ENCODE measurements around the gene LMBRD1. TPM values are rescaled to one million over a fixed set of nuclear protein-coding genes. Genes with fewer than 3 reads are reported as not detected.

Gene LMBRD1
- 43.6 TPM for total RNA-seq
- long read RNA-seq, transcript LMBRD1-202 (16 exons, 2,264 nt), result major isoform, 57 of 66 reads
- long read RNA-seq, partial matches to known transcripts, result 1 of 66 reads
- long read RNA-seq, other reads (novel, unspliced or antisense), result 2 of 66 reads

- H3K36me3 ChIP-seq, result no peaks in the 10 kb centered on the region
- no peaks in the 10 kb centered on the region for H3K27me3 ChIP-seq (ENCODE audit: low read depth)
- peak within 1 kb of the TSS; percentile 97 for H3K27ac ChIP-seq (replicated peaks)
- peaks cover 56% of the 10 kb centered on the region for H3K4me1 ChIP-seq
- peak; percentile 78 for TF ChIP-seq CTCF (IDR thresholded peaks at IDR 0.05; ENCODE audit: borderline replicate concordance)
- no peaks in the 10 kb centered on the region for H3K9me3 ChIP-seq (replicated peaks)
- DNase-seq, result peak; percentile 98
- intact Hi-C loops (cut with micrococcal nuclease), result no loop called here
- H3K4me3 ChIP-seq, result peak within 1 kb of the TSS; percentile 90
Observed at GRCh38 chr6:69796642-69797390, at the start of gene LMBRD1. Gene LMBRD1, minus strand, starts transcription at chr6:69797010. Its CDS starts 129 bp downstream, at chr6:69796881.

- no peak overlapping the region for H3K4me3 ChIP-seq
- peaks cover 9% of the 10 kb centered on the region for H3K27me3 ChIP-seq (ENCODE audit: low read depth)
- no peaks in the 10 kb centered on the region for H3K9me3 ChIP-seq (replicated peaks)
- no peak for TF ChIP-seq CTCF (IDR thresholded peaks at IDR 0.05; ENCODE audit: borderline replicate concordance)
- no peak overlapping the region for H3K27ac ChIP-seq (replicated peaks)
- H3K4me1 ChIP-seq, result peaks cover 7% of the 10 kb centered on the region
- no peaks in the 10 kb centered on the region for H3K36me3 ChIP-seq
- DNase-seq, result no peak
- intact Hi-C loops (cut with micrococcal nuclease), result no loop called here
Observed at GRCh38 chr6:69846312-69846711, 49.5 kb upstream of the LMBRD1 start.

- intact Hi-C loops (cut with micrococcal nuclease), result no loop called here
- no peak for TF ChIP-seq CTCF (IDR thresholded peaks at IDR 0.05; ENCODE audit: borderline replicate concordance)
Observed at GRCh38 chr6:69843189-69843588, 46.4 kb upstream of the LMBRD1 start.

GRCh38 chr6:69841862-69842261, 45.1 kb upstream of the LMBRD1 start:
- peaks cover 3% of the 10 kb centered on the region for H3K4me1 ChIP-seq
- peaks cover 9% of the 10 kb centered on the region for H3K27me3 ChIP-seq (ENCODE audit: low read depth)
- intact Hi-C loops (cut with micrococcal nuclease), result no loop called here
- TF ChIP-seq CTCF (IDR thresholded peaks at IDR 0.05; ENCODE audit: borderline replicate concordance), result no peak
- no peaks in the 10 kb centered on the region for H3K36me3 ChIP-seq
- H3K27ac ChIP-seq (replicated peaks), result no peak overlapping the region
- no peaks in the 10 kb centered on the region for H3K9me3 ChIP-seq (replicated peaks)
- no peak overlapping the region for H3K4me3 ChIP-seq
- no peak for DNase-seq

More at GRCh38 chr6:69843189-69843588, 46.4 kb upstream of the LMBRD1 start:
- no peaks in the 10 kb centered on the region for H3K36me3 ChIP-seq
- no peak overlapping the region for H3K4me3 ChIP-seq
- DNase-seq, result no peak
- H3K9me3 ChIP-seq (replicated peaks), result no peaks in the 10 kb centered on the region
- peaks cover 9% of the 10 kb centered on the region for H3K27me3 ChIP-seq (ENCODE audit: low read depth)
- no peak overlapping the region for H3K27ac ChIP-seq (replicated peaks)
- H3K4me1 ChIP-seq, result peaks cover 7% of the 10 kb centered on the region

GRCh38 chr6:69835414-69836179, 38.8 kb upstream of the LMBRD1 start:
- intact Hi-C loops (cut with micrococcal nuclease), result loop anchor here (5.0 kb wide), 1 partner anchor 272 kb away; no protein-coding TSS in a partner anchor
- H3K27ac ChIP-seq (replicated peaks), result no peak overlapping the region
- no peaks in the 10 kb centered on the region for H3K27me3 ChIP-seq (ENCODE audit: low read depth)
- H3K4me1 ChIP-seq, result no peaks in the 10 kb centered on the region
- peak; percentile 85 for TF ChIP-seq CTCF (IDR thresholded peaks at IDR 0.05; ENCODE audit: borderline replicate concordance)
- no peaks in the 10 kb centered on the region for H3K36me3 ChIP-seq
- no peaks in the 10 kb centered on the region for H3K9me3 ChIP-seq (replicated peaks)
- no peak for DNase-seq
- no peak overlapping the region for H3K4me3 ChIP-seq
